NCI-H2171 treated with DMSO at 0.1 percent for 48 hours (cell line): ENCODE results near the gene GPR183.

Experiments used
- DNase-seq: peaks from one replicate; lab custom pipeline; 2025; lab: John Stamatoyannopoulos, UW

Gene GPR183

GRCh38 chr13:99311748-99312492 lies 4.7 kb upstream of the GPR183 start:
- no peak for DNase-seq

- no peak for DNase-seq
Observed at GRCh38 chr13:99311137-99311536, 3.9 kb upstream of the GPR183 start.

GRCh38 chr13:99310382-99311031 lies 3.3 kb upstream of the GPR183 start:
- no peak for DNase-seq

- DNase-seq = no peak
Observed at GRCh38 chr13:99308471-99309087, 1.4 kb upstream of the GPR183 start.

- DNase-seq = no peak
Observed at GRCh38 chr13:99307648-99308339, 595 bp upstream of the GPR183 start.

- no peak for DNase-seq
Observed at GRCh38 chr13:99305566-99305965, 1.6 kb downstream of the GPR183 start.

- DNase-seq = no peak
Observed at GRCh38 chr13:99305158-99305557, 2.0 kb downstream of the GPR183 start.

GRCh38 chr13:99304541-99304940 lies 2.7 kb downstream of the GPR183 start:
- no peak for DNase-seq

- no peak for DNase-seq
Observed at GRCh38 chr13:99303863-99304521, 3.2 kb downstream of the GPR183 start.

GRCh38 chr13:99302637-99303505 lies 4.3 kb downstream of the GPR183 start:
- DNase-seq = no peak

- no peak for DNase-seq
Observed at GRCh38 chr13:99301913-99302636, 5.1 kb downstream of the GPR183 start.

- DNase-seq = no peak
Observed at GRCh38 chr13:99301056-99301838, 6.0 kb downstream of the GPR183 start.

GRCh38 chr13:99299920-99300341 lies 7.3 kb downstream of the GPR183 start:
- DNase-seq = no peak

- DNase-seq = no peak
Observed at GRCh38 chr13:99299256-99299919, 7.8 kb downstream of the GPR183 start.

GRCh38 chr13:99298056-99298455 lies 9.1 kb downstream of the GPR183 start:
- DNase-seq = no peak

GRCh38 chr13:99297331-99297730 lies 9.9 kb downstream of the GPR183 start:
- no peak for DNase-seq

GRCh38 chr13:99296398-99296797 lies 10.8 kb downstream of the GPR183 start:
- DNase-seq = no peak

- DNase-seq = no peak
Observed at GRCh38 chr13:99295488-99296252, 11.5 kb downstream of the GPR183 start.
